ENCODE data around the gene NEK10. TPM values are rescaled to one million over a fixed set of nuclear protein-coding genes. Genes with fewer than 3 reads are reported as not detected.
"Not testable (repeated sequence)": the region's sequence is repeated elsewhere in the genome, so short reads cannot be mapped to it uniquely, and the experiment has no call there.

NEK10 gene
- total RNA-seq, 4 donors from 2014 or later, result 0.58 to 2.5 (median 1.1) TPM

GRCh38 chr3:27342267-27342666 is 26.9 kb downstream of the NEK10 start:
- WGBS, result 71% methylated on average over 1 of the region's 1 CpG
- Histone ChIP-seq H3K27ac (replicated peaks in 1 of 4) (no peak overlapping the region), H3K4me3 (no peak overlapping the region), H3K4me1 (peaks cover 0 to 6% (median 0%) of the 10 kb centered on the region in 4 donors), H3K36me3 (no peaks in the 10 kb centered on the region), H3K9me3 (no peaks in the 10 kb centered on the region), H3K27me3 (no peaks in the 10 kb centered on the region)
- no peak for DNase-seq (ENCODE audit: extremely low spot score)
- TF ChIP-seq POLR2AphosphoS5 (IDR thresholded peaks at IDR 0.05) (no peak), CTCF (IDR thresholded peaks at IDR 0.05) (no peak), EP300 (IDR thresholded peaks at IDR 0.05) (no peak), POLR2A (IDR thresholded peaks at IDR 0.05; ENCODE audit: low read depth) (no peak)
- intact Hi-C loops (cut with DNase I), result no loop called here

GRCh38 chr3:27340534-27340933 is 28.6 kb downstream of the NEK10 start:
- H3K27ac ChIP-seq (replicated peaks in 1 of 4), result no peak overlapping the region
- no peaks in the 10 kb centered on the region for H3K27me3 ChIP-seq
- 88% methylated on average over 1 of the region's 1 CpG for WGBS
- intact Hi-C loops (cut with DNase I), result no loop called here
- no peak overlapping the region for H3K4me3 ChIP-seq
- H3K4me1 ChIP-seq, result peaks cover 0 to 6% (median 0%) of the 10 kb centered on the region in 4 donors
- TF ChIP-seq EP300 (IDR thresholded peaks at IDR 0.05) (no peak), CTCF (IDR thresholded peaks at IDR 0.05) (no peak), POLR2A (IDR thresholded peaks at IDR 0.05; ENCODE audit: low read depth) (no peak), POLR2AphosphoS5 (IDR thresholded peaks at IDR 0.05) (no peak)
- no peaks in the 10 kb centered on the region for H3K36me3 ChIP-seq
- DNase-seq (ENCODE audit: extremely low spot score), result no peak
- no peaks in the 10 kb centered on the region for H3K9me3 ChIP-seq

- no peaks in the 10 kb centered on the region for H3K27me3 ChIP-seq
- intact Hi-C loops (cut with DNase I), result no loop called here
- 97% methylated on average over 1 of the region's 1 CpG for WGBS
- H3K27ac ChIP-seq (replicated peaks in 1 of 4), result no peak overlapping the region
- no peak overlapping the region for H3K4me3 ChIP-seq
- TF ChIP-seq POLR2AphosphoS5 (IDR thresholded peaks at IDR 0.05) (no peak), POLR2A (IDR thresholded peaks at IDR 0.05; ENCODE audit: low read depth) (no peak), CTCF (IDR thresholded peaks at IDR 0.05) (no peak), EP300 (IDR thresholded peaks at IDR 0.05) (no peak)
- H3K9me3 ChIP-seq, result no peaks in the 10 kb centered on the region
- no peaks in the 10 kb centered on the region for H3K4me1 ChIP-seq
- no peak for DNase-seq (ENCODE audit: extremely low spot score)
- H3K36me3 ChIP-seq, result no peaks in the 10 kb centered on the region
These were observed 33.6 kb downstream of the NEK10 start for GRCh38 chr3:27335571-27335970.

- no peaks in the 10 kb centered on the region for H3K9me3 ChIP-seq
These were observed 35.3 kb downstream of the NEK10 start for GRCh38 chr3:27333843-27334242.

GRCh38 chr3:27328982-27329762 is 40.0 kb downstream of the NEK10 start:
- H3K4me1 ChIP-seq, result peaks cover 17 to 32% (median 26%) of the 10 kb centered on the region in 4 donors
- DNase-seq (ENCODE audit: extremely low spot score); H3K36me3 ChIP-seq; H3K9me3 ChIP-seq; intact Hi-C loops (cut with DNase I); H3K4me3 ChIP-seq; H3K27me3 ChIP-seq; H3K27ac ChIP-seq (replicated peaks in 1 of 4): not testable (repeated sequence)
- 98% methylated on average over 4 of the region's 4 CpGs for WGBS

More at GRCh38 chr3:27333843-27334242, 35.3 kb downstream of the NEK10 start:
- TF ChIP-seq POLR2AphosphoS5 (IDR thresholded peaks at IDR 0.05), result no peak
- TF ChIP-seq CTCF (IDR thresholded peaks at IDR 0.05), result no peak
- no peak for TF ChIP-seq POLR2A (IDR thresholded peaks at IDR 0.05; ENCODE audit: low read depth)
- Histone ChIP-seq H3K4me3 (no peak overlapping the region), H3K27ac (replicated peaks in 1 of 4) (no peak overlapping the region), H3K4me1 (no peaks in the 10 kb centered on the region), H3K36me3 (no peaks in the 10 kb centered on the region), H3K27me3 (no peaks in the 10 kb centered on the region)
- DNase-seq (ENCODE audit: extremely low spot score), result no peak
- intact Hi-C loops (cut with DNase I), result no loop called here
